Measurements from ENCODE around the gene GNPDA1.

DNA sequence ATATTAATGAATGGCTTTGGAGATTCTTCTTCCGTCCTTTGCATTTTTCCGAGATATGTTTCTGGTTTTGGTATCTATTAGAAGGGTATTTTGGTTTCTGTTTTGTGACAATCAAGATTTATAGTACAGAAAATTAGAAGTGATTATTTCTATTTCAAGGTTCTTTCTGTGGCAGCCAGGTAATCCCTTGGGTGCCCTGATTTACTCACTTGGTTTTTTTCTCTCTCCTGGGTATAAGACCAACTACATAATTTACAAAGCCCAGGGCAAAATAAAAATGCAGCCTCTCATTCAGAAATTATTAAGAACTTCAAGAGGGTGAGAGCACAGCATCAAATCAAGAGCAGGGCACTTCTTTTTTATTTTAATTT is 45.9 kb downstream of the GNPDA1 start:
- TF ChIP-seq ZZZ3 (IDR thresholded peaks at IDR 0.05; ENCODE audit: control insufficient read depth, insufficient read length, low read depth) (no peak), SMC3 (IDR thresholded peaks at IDR 0.05; ENCODE audit: borderline replicate concordance, low read length) (no peak)
- TF ChIP-seq, protein P1, sequence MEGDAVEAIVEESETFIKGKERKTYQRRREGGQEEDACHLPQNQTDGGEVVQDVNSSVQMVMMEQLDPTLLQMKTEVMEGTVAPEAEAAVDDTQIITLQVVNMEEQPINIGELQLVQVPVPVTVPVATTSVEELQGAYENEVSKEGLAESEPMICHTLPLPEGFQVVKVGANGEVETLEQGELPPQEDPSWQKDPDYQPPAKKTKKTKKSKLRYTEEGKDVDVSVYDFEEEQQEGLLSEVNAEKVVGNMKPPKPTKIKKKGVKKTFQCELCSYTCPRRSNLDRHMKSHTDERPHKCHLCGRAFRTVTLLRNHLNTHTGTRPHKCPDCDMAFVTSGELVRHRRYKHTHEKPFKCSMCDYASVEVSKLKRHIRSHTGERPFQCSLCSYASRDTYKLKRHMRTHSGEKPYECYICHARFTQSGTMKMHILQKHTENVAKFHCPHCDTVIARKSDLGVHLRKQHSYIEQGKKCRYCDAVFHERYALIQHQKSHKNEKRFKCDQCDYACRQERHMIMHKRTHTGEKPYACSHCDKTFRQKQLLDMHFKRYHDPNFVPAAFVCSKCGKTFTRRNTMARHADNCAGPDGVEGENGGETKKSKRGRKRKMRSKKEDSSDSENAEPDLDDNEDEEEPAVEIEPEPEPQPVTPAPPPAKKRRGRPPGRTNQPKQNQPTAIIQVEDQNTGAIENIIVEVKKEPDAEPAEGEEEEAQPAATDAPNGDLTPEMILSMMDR (IDR thresholded peaks at IDR 0.05 in 2 of 3, conservative IDR thresholded peaks at IDR 0.05 in 1 of 3; ENCODE audit: control insufficient read depth in 2 of 3, extremely low read depth in 1 of 3, insufficient read depth in 1 of 3, low read depth in 3 of 3, low read length in 3 of 3), result no peak

Measured in GM12878 (cell line).